GM18517 (cell line): ENCODE results near the gene MEOX2.

ENCODE experiments used
- ATAC-seq: cut with Tn5 transposase; IDR thresholded peaks from one replicate; pipeline ENCODE4 v1.9.1; 2021; ENCODE audit warnings: mild to moderate bottlenecking, moderate library complexity; ENCODE audit not compliant: unreplicated experiment

Gene MEOX2

DNA sequence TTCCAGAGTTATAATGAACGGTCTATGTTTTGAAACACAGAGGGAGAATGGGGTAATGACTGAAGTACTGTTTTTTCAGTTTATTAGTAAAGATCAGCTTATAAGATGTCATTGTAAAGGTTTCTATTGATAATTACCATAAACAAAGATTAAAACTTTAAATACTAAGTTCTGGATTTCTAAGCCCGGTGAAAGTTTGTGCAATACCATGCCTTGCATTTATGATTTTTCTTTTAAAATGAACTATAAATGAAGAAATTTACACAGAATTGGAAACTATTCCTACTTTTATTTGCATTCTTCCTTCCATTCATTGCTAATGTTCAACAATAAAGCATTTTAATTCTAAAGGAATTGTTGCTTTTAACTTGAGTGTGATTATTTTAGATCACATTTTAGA, 4.9 kb downstream of the MEOX2 start:
- no peak for ATAC-seq

DNA sequence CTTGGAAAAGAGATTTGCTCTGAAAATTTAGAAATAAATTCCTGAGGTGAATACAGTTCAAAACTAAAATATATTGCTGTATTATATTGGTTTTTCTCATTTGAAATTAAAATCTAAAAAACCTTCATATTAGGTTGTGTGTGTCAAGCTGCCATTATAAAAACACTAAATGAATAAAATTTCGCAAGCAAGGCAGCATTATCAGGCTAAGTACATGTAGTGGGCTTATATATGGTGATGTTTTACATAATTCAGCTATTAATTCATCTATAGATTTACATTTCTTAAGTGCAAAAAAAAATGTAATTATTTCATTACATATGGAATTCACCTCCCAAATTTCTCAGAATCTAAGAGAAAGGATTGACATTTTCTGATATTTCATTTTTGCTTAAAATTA, 5.3 kb downstream of the MEOX2 start:
- no peak for ATAC-seq

DNA sequence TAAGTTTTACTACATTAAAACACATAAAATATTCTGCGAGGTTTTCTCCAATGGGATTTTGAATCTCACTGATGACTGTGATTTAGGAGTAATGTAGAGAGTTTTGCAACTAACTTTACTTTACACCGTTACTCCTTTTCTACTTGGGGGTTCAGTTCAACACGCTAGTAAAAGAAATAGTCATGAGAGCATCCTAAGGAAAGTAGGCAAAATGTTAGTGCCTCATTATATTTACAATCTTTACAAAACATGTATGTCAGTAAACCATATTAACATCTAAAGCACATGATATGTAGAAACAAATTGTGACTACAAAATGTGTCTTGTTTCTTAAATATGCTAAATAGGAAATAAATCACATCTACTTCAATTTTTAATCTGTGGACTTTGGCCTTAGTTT, 6.0 kb downstream of the MEOX2 start:
- no peak for ATAC-seq

DNA sequence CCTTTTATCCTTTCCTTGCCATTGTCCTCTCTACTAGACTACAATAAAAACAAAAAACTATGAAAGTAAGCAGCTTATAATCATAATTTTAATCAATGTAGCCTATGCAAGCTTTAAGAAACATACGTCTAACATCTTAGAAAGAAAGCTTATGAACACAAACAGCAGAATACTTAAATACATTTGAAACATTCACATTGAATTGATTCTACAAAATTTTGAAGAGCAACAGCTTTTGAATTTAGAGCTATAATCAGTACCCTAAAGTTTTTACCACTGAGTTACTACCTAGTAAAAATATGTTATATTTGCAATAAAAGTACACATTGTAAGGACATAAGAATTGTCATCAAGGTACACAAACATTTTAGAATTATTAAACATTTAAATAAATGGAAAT, 7.2 kb downstream of the MEOX2 start:
- no peak for ATAC-seq

DNA sequence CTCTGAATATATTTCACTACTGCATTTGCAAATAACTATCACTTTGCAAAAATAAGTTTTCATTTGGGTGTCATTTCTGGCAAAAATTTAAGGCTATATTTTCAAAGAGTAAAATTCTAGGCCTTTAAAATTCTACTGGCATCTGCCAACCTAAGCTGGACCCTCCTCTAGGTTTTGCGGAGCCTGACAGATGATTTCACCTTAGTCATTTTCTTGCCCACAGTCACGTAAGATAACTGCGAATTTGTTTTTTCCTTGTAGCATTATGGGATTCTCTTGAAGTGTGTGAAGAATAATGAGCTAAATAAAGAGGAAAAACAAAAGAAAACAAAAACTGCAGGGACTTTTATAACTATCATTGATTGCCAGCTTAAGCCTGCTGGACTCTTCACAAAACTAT, 7.8 kb downstream of the MEOX2 start:
- no peak for ATAC-seq

DNA sequence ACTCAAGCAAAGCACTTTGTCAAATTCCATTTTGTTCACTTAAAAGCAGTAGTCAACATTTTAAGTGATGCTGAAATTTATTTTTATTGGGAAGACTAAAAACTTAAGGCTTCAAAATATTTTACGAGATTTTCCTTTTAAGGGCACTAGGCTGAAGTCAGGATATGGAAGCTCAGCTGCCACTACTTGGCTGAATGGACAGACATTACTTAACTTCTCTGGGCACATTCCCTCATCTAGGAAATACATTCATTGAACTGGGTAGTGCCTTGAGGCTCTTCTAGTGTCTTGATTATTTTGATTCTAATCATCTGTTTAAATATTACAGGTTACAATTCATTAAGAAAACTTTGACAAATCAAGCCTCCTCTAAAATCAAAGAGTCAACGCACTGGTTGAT, 11.1 kb downstream of the MEOX2 start:
- no peak for ATAC-seq

DNA sequence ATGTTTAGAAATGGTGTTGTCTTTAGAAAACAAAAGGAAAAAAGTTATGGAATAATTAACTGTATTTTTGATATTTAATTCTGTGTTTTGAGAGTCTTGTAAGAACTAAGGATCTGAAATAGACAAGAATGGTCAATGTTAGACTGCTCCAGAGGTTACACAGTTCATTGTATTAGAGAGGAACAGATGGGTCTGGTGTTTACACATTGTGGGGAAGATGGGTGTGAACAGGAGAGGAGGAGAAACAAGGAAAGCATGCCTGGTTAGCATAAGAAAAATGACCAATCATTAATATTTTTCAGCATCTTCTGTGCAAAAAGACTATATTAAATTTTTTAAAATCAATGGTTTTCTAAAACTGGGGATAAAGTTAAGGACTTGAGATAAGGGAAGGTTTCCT, 11.9 kb downstream of the MEOX2 start:
- ATAC-seq, result no peak

DNA sequence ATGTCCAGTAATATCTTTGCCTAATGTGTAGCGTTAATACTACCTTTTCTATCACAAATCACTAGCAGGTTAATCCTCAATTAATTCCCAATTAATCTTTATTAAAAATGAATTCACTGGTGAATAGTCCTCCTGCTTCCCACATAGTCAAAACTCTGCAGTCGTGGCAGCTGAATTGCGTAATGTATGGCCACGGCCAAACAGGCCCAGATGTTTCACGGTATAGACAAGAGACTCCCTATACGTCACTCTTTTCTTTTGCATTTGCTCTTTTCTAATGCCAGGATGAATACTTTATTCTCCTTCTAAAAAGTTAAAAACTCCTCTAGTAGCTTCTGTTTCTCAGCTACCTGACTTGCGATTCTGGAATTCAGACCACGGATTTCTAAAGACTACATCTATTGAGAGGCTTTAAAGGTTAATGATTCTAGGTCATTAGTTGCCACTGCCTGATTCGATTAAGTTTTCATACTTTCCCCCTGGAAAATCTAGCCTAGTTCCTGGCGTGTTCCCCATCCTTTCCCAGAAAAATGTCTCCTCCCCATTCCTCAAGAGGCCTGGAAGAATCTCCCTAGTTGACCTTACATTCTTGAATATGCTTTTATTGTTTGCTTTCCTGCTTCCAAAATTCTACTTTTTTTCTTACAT, 16.9 kb downstream of the MEOX2 start:
- ATAC-seq, result no peak

DNA sequence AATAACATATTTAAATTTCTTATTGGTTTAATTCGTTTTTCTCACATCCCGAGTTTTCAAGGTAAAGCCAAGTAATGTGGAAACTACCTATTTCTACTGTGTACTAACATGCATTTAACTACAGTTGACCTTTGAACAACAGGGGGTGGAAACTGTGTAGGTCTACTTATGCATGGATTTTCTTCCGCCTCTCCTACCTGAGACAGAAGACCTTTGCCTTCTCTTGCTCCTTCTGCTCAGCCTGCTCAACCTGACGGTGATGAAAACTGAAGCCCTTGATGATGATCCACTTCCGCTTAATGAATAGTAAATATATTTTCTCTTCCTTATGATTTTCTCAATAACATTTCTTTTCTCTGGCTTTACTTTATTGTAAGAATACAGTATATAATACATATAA, 18.5 kb downstream of the MEOX2 start:
- no peak for ATAC-seq

DNA sequence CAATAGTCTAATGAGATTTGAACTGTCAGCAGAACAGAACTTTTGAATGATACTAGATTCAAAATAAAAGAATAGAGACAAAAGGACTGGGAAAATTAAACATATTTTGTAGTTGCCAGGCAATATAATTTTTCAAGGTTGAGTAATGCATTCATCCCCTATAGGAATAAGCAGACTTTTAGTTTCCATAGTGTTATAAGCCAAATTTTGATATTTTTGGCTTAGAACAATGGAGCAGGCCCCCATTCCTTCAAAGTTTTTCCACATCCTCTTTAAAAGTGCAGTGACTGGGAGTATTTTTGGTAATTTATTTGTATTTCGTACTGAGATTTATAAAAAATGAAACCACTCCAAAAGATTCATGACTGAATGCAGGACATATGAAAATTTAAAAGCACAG, 24.0 kb downstream of the MEOX2 start:
- no peak for ATAC-seq

DNA sequence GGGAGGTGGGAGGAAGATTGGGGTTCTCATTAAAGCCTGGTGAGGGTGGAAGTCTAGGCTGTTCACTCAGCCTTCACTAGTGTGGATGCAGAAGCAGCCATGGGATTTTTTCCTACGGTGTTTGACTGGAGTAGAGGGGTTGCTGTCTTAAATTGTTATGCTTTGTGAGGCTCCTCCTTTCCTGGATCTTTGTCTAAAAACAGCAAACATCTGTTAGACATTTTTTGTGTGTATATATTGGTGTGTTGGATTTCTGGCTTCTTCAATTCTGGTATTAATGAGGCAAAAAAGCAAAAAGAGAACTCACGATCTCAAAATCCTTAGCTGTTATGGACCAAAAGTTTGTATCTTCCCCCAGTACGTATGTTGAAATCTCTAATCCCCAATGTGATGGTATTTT, 28.2 kb downstream of the MEOX2 start:
- no peak for ATAC-seq

DNA sequence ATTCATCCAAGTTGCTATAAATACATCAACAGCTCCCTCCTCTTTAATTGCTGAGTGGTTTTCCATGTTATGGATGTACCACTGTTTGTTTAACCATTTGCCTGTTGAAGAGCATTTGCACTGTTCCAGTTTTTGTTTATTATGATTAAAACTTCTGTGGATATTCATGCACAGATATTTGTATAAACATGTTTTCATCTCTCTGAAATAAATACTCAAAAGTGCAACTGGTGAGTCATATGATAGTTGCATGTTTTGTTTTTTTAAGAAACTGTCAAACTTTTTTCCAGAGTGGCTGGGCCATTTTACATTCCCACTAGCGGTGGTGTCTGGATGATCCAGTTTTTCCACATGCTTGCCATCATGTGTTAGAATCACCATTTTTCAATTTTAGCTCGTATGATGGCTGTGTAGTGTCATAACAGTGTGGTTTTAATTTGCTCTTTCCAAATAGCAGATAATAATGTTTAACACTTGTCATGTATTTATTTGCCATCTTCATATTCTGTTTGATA, 33.6 kb downstream of the MEOX2 start:
- ATAC-seq, result no peak

DNA sequence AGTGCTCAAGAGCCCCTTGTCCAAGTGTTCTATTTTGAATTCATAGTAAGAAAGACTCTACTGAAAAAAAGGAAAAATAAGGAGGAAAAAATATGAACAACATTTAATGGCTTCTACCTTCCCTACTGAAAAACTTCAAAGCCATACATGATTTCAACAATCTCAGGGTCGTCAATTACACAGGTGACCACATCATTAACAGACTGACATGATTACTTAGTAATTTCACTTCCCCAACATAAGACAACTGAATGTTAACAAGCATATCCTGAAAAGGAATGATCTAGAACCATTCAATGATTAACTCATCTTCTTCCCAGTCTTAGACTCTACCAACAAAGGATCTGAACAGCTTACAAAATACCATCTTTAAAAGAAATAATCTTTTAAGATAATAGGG, 34.8 kb downstream of the MEOX2 start:
- ATAC-seq, result no peak

DNA sequence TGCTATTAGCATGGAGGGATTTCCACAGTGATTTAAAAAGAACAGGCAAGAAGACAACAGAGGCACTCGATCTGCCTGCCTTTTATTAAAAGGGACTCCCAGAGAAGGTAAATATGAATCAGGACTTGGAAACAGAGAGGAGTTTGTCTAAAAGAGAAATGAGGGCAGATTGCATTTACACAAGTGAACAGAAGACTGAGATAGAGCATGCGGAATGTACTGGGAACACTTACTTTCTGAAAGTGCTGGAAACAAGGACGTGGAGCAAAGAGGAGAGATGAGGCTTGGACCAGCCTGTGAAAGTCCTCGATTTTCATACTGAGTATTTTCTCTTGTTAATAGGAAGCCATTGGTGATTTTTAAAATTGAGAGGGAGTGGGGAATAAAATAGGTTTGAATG, 35.7 kb downstream of the MEOX2 start:
- no peak for ATAC-seq

DNA sequence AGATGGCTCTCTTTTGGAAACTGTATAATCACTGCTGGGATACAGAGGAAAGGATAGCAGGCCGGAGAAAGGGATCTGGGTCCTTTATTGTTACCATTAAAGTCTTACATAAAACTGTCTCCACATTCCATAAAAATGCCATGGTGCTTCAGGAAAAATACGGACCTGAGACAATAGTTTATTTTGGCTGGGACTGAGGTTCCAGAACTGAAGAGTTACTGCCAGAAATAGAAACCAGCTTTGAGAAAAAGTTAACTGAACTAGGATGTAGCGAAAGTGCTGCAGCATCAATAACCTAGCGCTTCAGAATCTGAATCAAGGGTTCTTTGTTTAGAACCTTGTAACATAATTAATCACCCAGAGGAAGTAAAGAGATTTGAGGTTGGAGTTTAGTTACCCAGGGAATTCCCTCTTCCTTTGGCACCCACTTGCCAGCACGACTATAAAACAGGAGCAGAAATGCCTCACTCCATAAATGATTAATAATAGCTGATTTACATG, 38.0 kb downstream of the MEOX2 start:
- no peak for ATAC-seq

DNA sequence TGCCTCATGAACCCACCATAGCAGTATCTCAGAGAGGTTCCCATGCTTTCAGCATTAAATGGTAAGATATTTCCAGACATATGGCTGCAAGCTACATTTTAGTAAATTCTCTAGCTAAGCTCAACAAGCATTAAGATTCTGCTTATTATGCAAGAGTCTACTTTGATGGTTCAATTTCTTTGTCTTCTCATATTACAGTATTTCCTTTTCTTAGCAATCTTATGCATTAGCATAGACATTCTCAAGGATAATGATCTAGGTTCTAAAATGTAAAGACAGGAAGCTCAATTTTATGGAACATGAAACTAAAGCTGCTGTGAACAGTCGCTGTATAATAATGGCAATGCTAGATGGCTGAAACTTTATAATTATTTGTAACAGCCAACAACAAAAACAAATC, 39.2 kb downstream of the MEOX2 start:
- no peak for ATAC-seq

DNA sequence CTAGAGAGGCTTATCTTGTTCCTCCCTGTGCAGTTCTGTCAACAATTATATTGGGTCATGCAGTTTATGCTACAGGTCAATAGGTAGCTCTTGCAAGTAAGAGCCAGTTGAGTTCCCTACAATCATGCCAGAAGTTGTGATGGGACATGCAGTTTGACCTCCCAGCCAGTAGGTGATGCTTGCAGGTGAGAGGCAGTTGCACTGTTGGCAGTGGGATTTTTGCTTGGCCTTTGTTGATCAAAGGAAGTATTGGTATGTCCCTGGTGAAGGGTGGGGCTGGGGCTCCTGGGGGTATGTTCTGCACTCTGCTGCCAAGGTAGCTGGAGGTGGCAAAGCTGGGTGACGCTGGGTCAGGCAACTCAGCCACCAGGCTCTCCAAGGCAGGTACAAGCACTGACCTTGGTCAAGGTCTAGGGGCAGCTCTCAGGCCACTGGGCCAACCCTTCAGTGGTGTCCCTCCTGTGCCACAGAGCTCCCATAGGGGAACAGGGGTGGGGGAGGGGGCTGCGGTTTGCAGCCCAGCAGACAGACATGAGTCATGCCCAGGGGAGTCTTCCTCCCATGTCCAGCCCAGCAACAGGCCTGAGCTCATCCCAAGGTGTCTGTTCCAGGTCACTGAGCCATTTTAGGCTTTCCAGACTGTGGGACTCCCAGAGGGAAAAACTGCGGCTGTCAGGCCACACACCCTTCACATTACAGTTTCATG, 43.3 kb downstream of the MEOX2 start:
- no peak for ATAC-seq

DNA sequence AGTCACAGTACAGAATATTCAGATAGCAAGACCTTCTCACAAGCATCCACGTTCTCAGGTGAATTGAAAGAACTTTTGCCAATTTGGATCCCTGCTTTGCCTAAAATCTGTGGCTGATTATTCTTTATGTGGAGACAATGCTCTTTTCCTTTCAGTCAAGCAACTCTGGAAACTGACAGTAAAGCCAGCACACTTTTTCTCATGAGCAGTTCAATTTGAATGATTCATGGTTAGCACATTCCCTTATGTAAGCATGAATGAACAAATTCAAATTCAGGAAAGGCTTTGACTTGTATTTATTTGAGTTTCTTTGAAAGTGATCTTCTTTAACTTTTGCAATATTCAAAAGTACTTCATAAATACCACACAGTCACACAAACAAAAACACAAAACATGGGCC, 57.6 kb downstream of the MEOX2 start:
- ATAC-seq, result no peak

DNA sequence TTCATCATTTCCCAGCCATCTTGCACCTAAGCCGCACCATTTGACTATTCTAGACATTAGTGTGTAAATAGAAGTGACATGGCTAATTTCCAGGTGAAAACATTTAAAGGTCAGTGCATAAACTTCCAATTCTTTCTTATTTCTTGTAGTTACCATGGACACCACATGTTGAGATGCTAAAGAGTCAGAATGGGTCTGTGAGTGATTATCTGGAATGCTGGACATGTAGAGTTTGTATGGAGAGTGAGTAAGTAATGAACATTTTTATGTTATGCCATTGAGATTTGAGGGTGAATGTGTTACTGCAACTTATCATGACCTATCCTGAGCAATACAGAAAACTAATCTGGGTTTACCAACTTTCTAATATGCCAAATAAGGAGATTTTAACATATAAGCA, 60.4 kb downstream of the MEOX2 start:
- no peak for ATAC-seq

DNA sequence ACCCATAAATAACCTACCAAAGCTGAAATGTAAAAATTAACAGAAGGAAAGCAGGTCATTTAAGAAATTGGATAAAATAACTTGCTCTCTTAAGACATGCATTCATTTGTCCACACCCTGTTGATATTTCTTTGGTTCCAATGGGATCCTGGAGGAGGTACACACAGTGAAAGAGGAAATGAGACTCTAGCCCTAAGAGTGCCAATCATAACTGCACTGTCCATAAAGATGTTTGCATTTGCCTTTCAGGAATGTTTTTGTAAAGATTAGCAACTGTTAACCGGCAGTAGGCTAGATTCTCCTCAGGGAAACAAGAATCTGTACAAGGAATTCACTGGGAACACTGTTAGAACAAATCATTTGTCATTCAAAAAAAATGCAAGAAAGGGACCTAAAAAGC, 61.0 kb downstream of the MEOX2 start:
- no peak for ATAC-seq

DNA sequence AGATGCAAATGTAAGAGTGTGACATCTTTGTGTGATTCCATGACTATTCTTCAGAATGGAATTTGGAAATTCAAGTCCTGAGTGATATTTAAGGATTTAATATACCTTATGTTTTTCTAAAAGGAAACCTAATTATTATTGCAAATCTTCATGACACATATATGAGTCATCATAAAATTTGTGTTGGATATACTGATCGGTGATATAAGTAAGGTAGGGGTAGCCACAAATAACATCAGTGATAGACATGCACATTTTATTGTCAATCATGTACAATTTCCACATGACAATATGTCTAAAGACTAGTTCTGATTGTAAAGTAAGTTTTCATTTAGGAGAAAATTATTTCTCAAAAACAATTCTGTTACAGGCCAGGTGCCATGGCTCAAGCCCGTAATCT, 65.0 kb downstream of the MEOX2 start:
- ATAC-seq, result no peak

DNA sequence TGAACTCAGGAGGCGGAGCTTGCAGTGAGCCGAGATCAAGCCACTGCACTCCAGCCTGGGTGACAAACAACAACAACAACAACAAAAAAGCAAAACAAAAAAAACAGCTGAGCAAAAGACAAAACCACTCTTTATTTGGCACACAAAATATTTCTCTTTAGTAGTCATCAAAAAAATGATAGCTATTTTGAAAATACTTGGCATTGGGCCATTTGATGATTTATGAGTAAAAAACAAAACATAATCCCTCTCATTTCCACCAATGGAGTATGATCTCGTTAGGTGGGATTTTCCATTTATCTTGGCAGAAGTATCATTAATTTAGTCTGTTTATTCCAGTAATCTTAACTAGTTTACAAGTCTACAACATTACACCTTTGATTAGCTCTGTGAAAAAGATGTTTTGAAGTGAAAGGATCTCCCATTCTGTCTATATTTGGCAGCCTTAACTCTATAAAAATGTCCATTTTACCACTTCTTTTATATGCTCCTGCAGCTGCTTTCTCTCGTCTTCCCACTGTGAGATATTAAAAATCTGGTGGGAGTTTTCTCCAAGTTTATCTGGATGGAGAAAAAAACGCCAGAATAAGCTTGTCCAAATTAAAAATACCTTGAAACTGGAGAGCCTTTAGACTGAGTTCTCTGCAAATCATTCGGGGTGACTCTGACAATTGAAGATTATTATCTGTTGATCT, 65.8 kb downstream of the MEOX2 start:
- ATAC-seq, result no peak
